GM12878 (cell line): Measurements from ENCODE around the gene PDE7B. TPM values are rescaled to one million over a fixed set of nuclear protein-coding genes. Genes with fewer than 3 reads are reported as not detected.

Source experiments
- ATAC-seq: fragments of 200-7000 bp; cut with Tn5 transposase; 3 replicates; pipeline ENCODE4 v1.9.1; 2020; ENCODE audit warnings: mild to moderate bottlenecking, moderate library complexity
- BruUV-seq: library from RNA; stranded (reverse); fragments of 400-500 nt; replicated peaks from 2 replicates; lab custom pipeline; 2021; lab: Mats Ljungman, UMichigan
- CTCF ChIA-PET: fragments of 300-600 bp; sonication (Branson Sonifier 250); formaldehyde crosslinking; extraction: SDS; loops from one replicate; lab custom pipeline; 2021; ENCODE audit warnings: inconsistent platforms; lab: Yijun Ruan, JAX
- POLR2A ChIA-PET: fragments of 350-600 bp; formaldehyde crosslinking; extraction: SDS; loops from one replicate; lab custom pipeline; 2021; ENCODE audit warnings: inconsistent platforms; lab: Charles Lee
- RAD21 ChIA-PET: fragments of 300-600 bp; sonication (Branson Sonifier 250); formaldehyde crosslinking; loops from one replicate; lab custom pipeline; 2023; ENCODE audit warnings: antibody characterized with exemption; ENCODE audit not compliant: unreplicated experiment; lab: Charles Lee
- SMC1A ChIA-PET: fragments of 300-600 bp; sonication (Branson Sonifier 250); formaldehyde crosslinking; loops from one replicate; lab custom pipeline; 2023; ENCODE audit not compliant: unreplicated experiment, uncharacterized antibody; lab: Charles Lee
- DNase-seq: peaks from one replicate; pipeline ENCODE4 v3.0.0-alpha.2; 2011; ENCODE audit warnings: low read depth, low spot score
- FAIRE-seq: peaks from 3 replicates; lab custom pipeline; 2011; peaks lifted over from hg19 to GRCh38; lab: Jason Lieb, UNC
- H2AFZ ChIP-seq: 2 replicates; pipeline ENCODE4 v1.6.0; 2011; ENCODE audit warnings: low read depth, low read length, control low read depth; ENCODE audit not compliant: control insufficient read depth
- H3K27ac ChIP-seq: 2 replicates; pipeline ENCODE4 v1.5.1; 2011; ENCODE audit warnings: control low read depth; ENCODE audit not compliant: control insufficient read depth, insufficient read depth
- H3K27me3 ChIP-seq, 2 experiments: replicated peaks in 1 of 2; 2 replicates each; pipeline versions ENCODE4 v1.6.0 to v1.6.1; 2011; ENCODE audit warnings: low read length in 1 of 2; ENCODE audit not compliant: control insufficient read depth in 2 of 2, insufficient read depth in 2 of 2
- H3K36me3 ChIP-seq, 2 experiments: 2 replicates each; pipeline ENCODE4 v1.5.1; 2011; ENCODE audit warnings: low read length in 1 of 2; ENCODE audit not compliant: control insufficient read depth in 2 of 2, insufficient read depth in 2 of 2
- H3K4me1 ChIP-seq: 2 replicates; pipeline ENCODE4 v1.6.1; 2011; ENCODE audit warnings: mild to moderate bottlenecking, low read length, moderate library complexity, mixed read lengths; ENCODE audit not compliant: control insufficient read depth, insufficient read depth
- H3K4me2 ChIP-seq: 2 replicates; pipeline ENCODE4 v1.6.0; 2011; ENCODE audit warnings: control low read depth; ENCODE audit not compliant: control insufficient read depth, insufficient read depth
- H3K4me3 ChIP-seq: fragments of 200-600 bp; sonication (generic); 2 replicates; pipeline ENCODE4 v1.5.1; 2016
- H3K79me2 ChIP-seq: 2 replicates; pipeline ENCODE4 v1.6.0; 2011; ENCODE audit warnings: low read length; ENCODE audit not compliant: control insufficient read depth, insufficient read depth
- H3K9ac ChIP-seq: 2 replicates; pipeline ENCODE4 v1.8.0; 2011; ENCODE audit warnings: low read length, control low read depth, mixed read lengths; ENCODE audit not compliant: control insufficient read depth, insufficient read depth
- H3K9me3 ChIP-seq: replicated peaks from 3 replicates; pipeline ENCODE4 v1.5.1; 2011; ENCODE audit warnings: mild to moderate bottlenecking, low read length; ENCODE audit not compliant: control insufficient read depth, insufficient read depth
- H4K20me1 ChIP-seq: 2 replicates; pipeline ENCODE4 v1.6.0; 2011; ENCODE audit not compliant: control insufficient read depth, insufficient read depth
- FOXM1 ChIP-seq: IDR thresholded peaks from 2 replicates; pipeline ENCODE4 v1.6.1; 2012; ENCODE audit warnings: low read depth, mild to moderate bottlenecking, inconsistent platforms, low read length, moderate library complexity
- HSF1 ChIP-seq: fragments of 150-350 bp; IDR thresholded peaks from 2 replicates; pipeline ENCODE4 v1.6.1; 2014; ENCODE audit warnings: mild to moderate bottlenecking, low read depth, low read length
- IKZF2 ChIP-seq, 2 experiments: fragments of 450-650 bp; IDR thresholded peaks; 2 replicates each; pipeline ENCODE4 v1.6.1; 2017; ENCODE audit warnings: mild to moderate bottlenecking in 2 of 2, moderate library complexity in 2 of 2
- JUND ChIP-seq: IDR thresholded peaks from 2 replicates; pipeline ENCODE4 v1.6.1; 2012; ENCODE audit warnings: low read depth, mild to moderate bottlenecking, low read length, improper control_type of control experiment, moderate library complexity
- MYC ChIP-seq: IDR thresholded peaks from 2 replicates; pipeline ENCODE4 v1.6.1; 2011; ENCODE audit warnings: mild to moderate bottlenecking, low read length, moderate library complexity, inconsistent platforms; ENCODE audit not compliant: insufficient read depth, insufficient replicate concordance, insufficient read length, severe bottlenecking
- NBN ChIP-seq: fragments of 450-650 bp; IDR thresholded peaks from 2 replicates; pipeline ENCODE4 v1.6.1; 2016
- NR2C2 ChIP-seq: IDR thresholded peaks from 2 replicates; pipeline ENCODE4 v1.6.1; 2011; ENCODE audit warnings: borderline replicate concordance, low read depth; ENCODE audit not compliant: control insufficient read depth, insufficient read length
- NR2F1 ChIP-seq: fragments of 450-650 bp; conservative IDR thresholded peaks from 2 replicates; pipeline ENCODE4 v1.6.1; 2017; ENCODE audit warnings: mild to moderate bottlenecking
- PBX3 ChIP-seq: IDR thresholded peaks from 2 replicates; pipeline ENCODE4 v1.6.1; 2011; ENCODE audit warnings: mild to moderate bottlenecking, low read depth, low read length, moderate library complexity; ENCODE audit not compliant: insufficient replicate concordance
- RB1 ChIP-seq: fragments of 450-650 bp; formaldehyde crosslinking; IDR thresholded peaks from 2 replicates; pipeline ENCODE4 v1.6.1; 2017; ENCODE audit warnings: mild to moderate bottlenecking, borderline replicate concordance
- RCOR1 ChIP-seq: conservative IDR thresholded peaks from 2 replicates; pipeline ENCODE4 v1.6.1; 2012; ENCODE audit warnings: low read depth, low read length, improper control_type of control experiment
- SPI1 ChIP-seq: IDR thresholded peaks from 2 replicates; pipeline ENCODE4 v1.6.1; 2011; ENCODE audit warnings: low read depth, mild to moderate bottlenecking, low read length, moderate library complexity, borderline replicate concordance; ENCODE audit not compliant: insufficient read depth
- SREBF2 ChIP-seq: IDR thresholded peaks from 2 replicates; pipeline ENCODE4 v1.6.1; 2012; ENCODE audit warnings: mild to moderate bottlenecking, low read length
- TARDBP ChIP-seq: IDR thresholded peaks from 2 replicates; pipeline ENCODE4 v1.6.1; 2016; ENCODE audit warnings: borderline replicate concordance
- TBL1XR1 ChIP-seq: IDR thresholded peaks from 2 replicates; pipeline ENCODE4 v1.6.1; 2012; ENCODE audit warnings: low read depth, low read length, improper control_type of control experiment
- USF2 ChIP-seq: IDR thresholded peaks from 2 replicates; pipeline ENCODE4 v1.6.1; 2011; ENCODE audit warnings: low read depth, low read length, improper control_type of control experiment, borderline replicate concordance
- WRNIP1 ChIP-seq: IDR thresholded peaks from 2 replicates; pipeline ENCODE4 v1.6.1; 2011; ENCODE audit warnings: low read depth, low read length, improper control_type of control experiment, borderline replicate concordance
- ZBTB33 ChIP-seq: fragments of 450-650 bp; IDR thresholded peaks from 2 replicates; pipeline ENCODE4 v1.6.1; 2017; ENCODE audit warnings: mild to moderate bottlenecking
- WGBS: methylation state at CpG from one replicate; pipeline ENCODE4 v1.1.6; 2016; ENCODE audit warnings: low lambda C conversion rate; ENCODE audit not compliant: insufficient replicate concordance, insufficient coverage; ENCODE audit errors: missing lambda C conversion rate; 5-methylcytosine and 5-hydroxymethylcytosine counted together
- in situ Hi-C: fragments of 300-500 bp; cut with MboI; formaldehyde crosslinking; loops from 9 replicates; pipeline ENCODE4 v1.14.3; 2018; ENCODE audit warnings: mixed read lengths
- intact Hi-C: fragments of 100-400 bp; cut with micrococcal nuclease; formaldehyde crosslinking; loops from one replicate; pipeline ENCODE4 v1.14.2; 2022; ENCODE audit not compliant: unreplicated experiment
- polyA plus RNA-seq, 11 experiments: library from polyadenylated mRNA; depleted of rRNA in 4 of 11; unstranded in 6 of 11; stranded (reverse) in 5 of 11; fragments of >200 nt; fragmentation: Nextera tagmentation in 4 of 11; fragmentation: Illumina TruSeq in 1 of 11; extraction: Ambion mirVana in 4 of 11; extraction: Trizol in 1 of 11; gene quantifications; 1 replicate in 1 of 11; 2 replicates in 10 of 11; pipeline versions ENCODE4 v1.2.1 to v1.2.3, GENCODE V29; 2011 to 2016; ENCODE audit warnings: inconsistent platforms in 2 of 11, missing spikeins in 2 of 11, low read depth in 1 of 11
- total RNA-seq, 4 experiments: library from RNA; depleted of rRNA in 3 of 4; stranded (reverse); fragments of >200 nt in 3 of 4; fragmentation: Illumina TruSeq in 1 of 4; extraction: Trizol in 1 of 4; gene quantifications; 2 replicates each; pipeline versions ENCODE4 v1.2.1 to v1.2.3, GENCODE V29; 2013 to 2021

PDE7B gene
- total and polyA plus RNA-seq, 10 of the 15 experiments (the other 5 are each of a cell fraction or from before 2014, with no cell fraction given): not detected

GRCh38 chr6:135826236-135826804 is 25.2 kb upstream of the PDE7B start:
- CTCF ChIA-PET: no interaction called here
- Histone ChIP-seq H3K9me3 (no peaks in the 10 kb centered on the region), H3K79me2 (no peaks in the 10 kb centered on the region), H3K27ac (no peak overlapping the region), H2AFZ (no peak overlapping the region), H3K4me2 (no peak overlapping the region), H4K20me1 (no peaks in the 10 kb centered on the region), H3K27me3 (peaks cover 0 to 4% of the 10 kb centered on the region in 2 experiments; a peak in 2 of 4 replicates), H3K9ac (no peak overlapping the region), H3K4me1 (no peaks in the 10 kb centered on the region), H3K4me3 (no peak overlapping the region), H3K36me3 (no peaks in the 10 kb centered on the region)
- no TSS peak for BruUV-seq
- intact Hi-C loops (no loop called here), in situ Hi-C loops (no loop called here)
- no peak for FAIRE-seq
- SMC1A ChIA-PET: no interaction called here
- RAD21 ChIA-PET: no interaction called here
- POLR2A ChIA-PET: no interaction called here
- no peak for DNase-seq
- WGBS: 62% methylated on average over 6 of the region's 6 CpGs
- ATAC-seq: no peak
- TF ChIP-seq RB1 (no peak), MYC (no peak), ZBTB33 (no peak), USF2 (no peak), IKZF2 (IDR thresholded peaks at IDR 0.05) (no peak), TARDBP (no peak), PBX3 (no peak), NR2F1 (no peak), NR2C2 (no peak), FOXM1 (no peak), HSF1 (no peak), RCOR1 (no peak), TBL1XR1 (no peak), SREBF2 (no peak), SPI1 (no peak), NBN (no peak), WRNIP1 (no peak), JUND (no peak)
